ENCODE data around the gene CRELD1.

CRELD1 gene

GRCh38 chr3:9947025-9947995, 13.7 kb downstream of the CRELD1 start:
- Mint-ChIP-seq H3K4me1 (ENCODE audit: low read depth) (peaks cover 19% of the 10 kb centered on the region), H3K36me3 (ENCODE audit: low read depth) (peaks cover 35% of the 10 kb centered on the region), H3K27me3 (peaks cover 21% of the 10 kb centered on the region), H3K4me3 (peak overlapping the region; percentile 48), H3K9me3 (no peaks in the 10 kb centered on the region), H3K27ac (no peak overlapping the region)
- intact Hi-C loops (cut with micrococcal nuclease): loop anchor here (2.0 kb wide), 1 partner anchor 15 kb away; the partner anchor contains the start of gene CRELD1

DNA sequence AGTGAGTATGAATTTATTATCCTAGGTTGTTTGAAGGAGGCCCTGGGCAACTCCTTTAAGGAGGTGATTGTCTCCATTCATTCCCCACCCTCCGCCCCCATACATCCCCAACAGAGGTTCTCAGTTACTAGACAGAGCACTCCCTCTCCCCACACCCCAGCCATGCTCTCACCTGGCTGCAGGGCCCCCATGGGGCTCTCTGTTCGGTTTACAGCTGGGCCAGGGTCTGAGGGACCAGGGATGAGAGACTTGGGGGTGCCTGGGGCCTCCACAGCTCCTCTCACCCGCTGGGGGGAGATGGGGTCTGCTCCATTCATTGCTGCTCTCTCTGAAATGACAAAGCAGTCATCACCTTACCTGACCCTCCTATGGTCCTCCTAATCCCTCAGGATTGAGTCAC, 15.0 kb downstream of the CRELD1 start:
- intact Hi-C loops (cut with micrococcal nuclease): no loop called here
- Mint-ChIP-seq H3K4me3 (no peak overlapping the region), H3K4me1 (ENCODE audit: low read depth) (peaks cover 20% of the 10 kb centered on the region), H3K9me3 (no peaks in the 10 kb centered on the region), H3K36me3 (ENCODE audit: low read depth) (peaks cover 22% of the 10 kb centered on the region), H3K27me3 (peaks cover 25% of the 10 kb centered on the region), H3K27ac (no peak overlapping the region)

DNA sequence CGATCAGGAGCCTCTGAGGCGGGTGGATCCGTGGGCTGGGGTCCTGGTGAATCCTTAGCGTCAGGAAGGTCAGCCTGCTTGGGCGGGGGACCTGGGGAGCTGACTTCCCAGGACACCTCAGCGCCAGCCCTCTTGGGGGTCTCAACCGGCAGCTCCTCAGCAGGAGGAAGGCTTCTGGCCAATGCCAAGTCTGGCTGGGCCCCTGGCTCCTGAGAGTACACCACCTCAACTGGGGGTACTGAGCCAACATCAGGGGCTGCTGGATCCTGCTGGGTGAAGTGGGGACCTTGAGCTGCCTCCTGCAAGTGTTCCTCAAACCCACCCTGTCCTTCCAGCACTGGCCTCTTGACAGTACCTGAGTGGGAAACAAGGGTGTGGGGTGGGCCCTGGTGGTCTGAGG, 15.5 kb downstream of the CRELD1 start:
- Mint-ChIP-seq H3K27me3 (peaks cover 25% of the 10 kb centered on the region), H3K36me3 (ENCODE audit: low read depth) (peaks cover 17% of the 10 kb centered on the region), H3K4me3 (no peak overlapping the region), H3K9me3 (no peaks in the 10 kb centered on the region), H3K4me1 (ENCODE audit: low read depth) (peaks cover 20% of the 10 kb centered on the region), H3K27ac (no peak overlapping the region)
- intact Hi-C loops (cut with micrococcal nuclease): no loop called here

DNA sequence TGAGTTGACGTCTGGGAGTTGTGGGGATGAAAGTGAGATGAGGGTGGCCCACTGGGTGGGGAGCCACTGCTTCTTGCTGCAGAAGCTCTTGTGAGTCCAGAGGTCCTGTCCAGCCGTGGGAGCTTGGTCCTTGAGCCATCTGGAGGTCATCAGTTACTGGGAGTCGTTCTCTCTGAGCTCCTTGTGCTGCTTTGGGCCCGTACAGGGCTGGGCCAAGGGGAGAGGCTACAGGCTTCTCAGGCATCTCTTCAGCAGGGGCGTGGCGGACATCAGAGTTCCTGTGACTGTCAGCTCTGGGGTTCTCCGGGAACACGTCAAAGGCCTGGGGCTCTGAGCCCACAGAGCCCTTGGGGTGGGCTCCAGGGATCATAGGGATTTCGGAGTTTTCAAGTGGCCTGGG, 16.0 kb downstream of the CRELD1 start:
- H3K36me3 Mint-ChIP-seq (ENCODE audit: low read depth): peaks cover 12% of the 10 kb centered on the region
- H3K27ac Mint-ChIP-seq: no peak overlapping the region
- H3K9me3 Mint-ChIP-seq: no peaks in the 10 kb centered on the region
- no peak overlapping the region for H3K4me3 Mint-ChIP-seq
- peaks cover 24% of the 10 kb centered on the region for H3K4me1 Mint-ChIP-seq (ENCODE audit: low read depth)
- peaks cover 25% of the 10 kb centered on the region for H3K27me3 Mint-ChIP-seq
- intact Hi-C loops (cut with micrococcal nuclease): no loop called here

DNA sequence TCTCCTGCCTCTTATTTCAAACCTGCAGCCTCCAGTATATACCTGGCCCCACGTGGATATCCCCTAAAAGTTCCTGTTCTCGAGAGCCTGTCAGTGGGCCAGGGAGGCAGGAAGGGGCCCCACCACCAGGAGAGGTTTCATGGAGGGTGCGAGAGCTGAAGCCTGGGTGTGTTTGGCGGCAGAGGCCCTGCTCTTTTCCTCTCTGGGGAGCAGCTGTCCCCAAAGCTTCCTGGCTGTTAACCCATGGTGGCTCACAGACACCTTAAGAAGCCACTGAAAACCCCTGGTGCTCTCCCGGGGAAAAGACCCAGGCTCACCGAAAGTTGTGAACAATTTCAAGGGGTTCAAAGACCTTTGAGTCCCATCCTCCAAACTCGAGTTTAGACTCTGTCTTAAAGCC, 17.5 kb downstream of the CRELD1 start:
- H3K27me3 Mint-ChIP-seq: peaks cover 24% of the 10 kb centered on the region
- H3K36me3 Mint-ChIP-seq (ENCODE audit: low read depth): peaks cover 3% of the 10 kb centered on the region
- H3K9me3 Mint-ChIP-seq: no peaks in the 10 kb centered on the region
- no peak overlapping the region for H3K27ac Mint-ChIP-seq
- peaks cover 25% of the 10 kb centered on the region for H3K4me1 Mint-ChIP-seq (ENCODE audit: low read depth)
- H3K4me3 Mint-ChIP-seq: no peak overlapping the region
- intact Hi-C loops (cut with micrococcal nuclease): no loop called here

DNA sequence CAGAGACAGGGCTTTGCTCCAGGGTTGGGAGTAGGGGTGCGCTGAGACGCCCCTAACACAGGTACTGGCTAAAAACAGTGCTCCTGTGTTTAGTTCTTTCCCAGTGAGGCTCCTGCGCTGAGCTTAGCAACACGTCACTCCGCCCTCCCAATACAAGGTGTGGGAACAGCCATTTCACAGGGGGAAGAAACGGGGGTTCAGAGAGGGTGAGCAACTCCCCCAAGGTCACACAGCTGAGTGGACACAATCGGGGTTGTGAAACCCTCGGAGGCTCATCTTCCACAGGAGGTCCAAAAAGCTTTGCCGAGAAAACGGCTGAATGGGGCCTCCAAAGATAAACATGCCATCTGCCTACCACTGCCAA, 17.9 kb downstream of the CRELD1 start:
- H3K36me3 Mint-ChIP-seq (ENCODE audit: low read depth): no peaks in the 10 kb centered on the region

GRCh38 chr3:9951962-9952805, 18.6 kb downstream of the CRELD1 start, which contains the start of gene PRRT3:
Gene PRRT3, minus strand, starts transcription at chr3:9952408. Its CDS starts 2,293 bp downstream, at chr3:9950115.
- intact Hi-C loops (cut with micrococcal nuclease): no loop called here
- Mint-ChIP-seq H3K4me1 (ENCODE audit: low read depth) (peaks cover 22% of the 10 kb centered on the region), H3K9me3 (no peaks in the 10 kb centered on the region), H3K27me3 (peaks cover 22% of the 10 kb centered on the region), H3K36me3 (ENCODE audit: low read depth) (no peaks in the 10 kb centered on the region), H3K4me3 (peak within 1 kb of the TSS; percentile 81), H3K27ac (no peak within 1 kb of the TSS)

More for the DNA sequence above, 17.9 kb downstream of the CRELD1 start:
- intact Hi-C loops (cut with micrococcal nuclease): no loop called here
- Mint-ChIP-seq H3K27me3 (peaks cover 22% of the 10 kb centered on the region), H3K27ac (no peak overlapping the region), H3K4me1 (ENCODE audit: low read depth) (peaks cover 22% of the 10 kb centered on the region), H3K9me3 (no peaks in the 10 kb centered on the region), H3K4me3 (peak overlapping the region; percentile 81)

GRCh38 chr3:9955067-9955502, 21.5 kb downstream of the CRELD1 start:
- intact Hi-C loops (cut with micrococcal nuclease): no loop called here
- Mint-ChIP-seq H3K27ac (no peak overlapping the region), H3K9me3 (no peaks in the 10 kb centered on the region), H3K4me1 (ENCODE audit: low read depth) (peaks cover 22% of the 10 kb centered on the region), H3K27me3 (peaks cover 22% of the 10 kb centered on the region), H3K36me3 (ENCODE audit: low read depth) (no peaks in the 10 kb centered on the region), H3K4me3 (no peak overlapping the region)

GRCh38 chr3:9955611-9956352, 22.1 kb downstream of the CRELD1 start:
- intact Hi-C loops (cut with micrococcal nuclease): no loop called here
- Mint-ChIP-seq H3K4me3 (no peak overlapping the region), H3K9me3 (no peaks in the 10 kb centered on the region), H3K27ac (no peak overlapping the region), H3K36me3 (ENCODE audit: low read depth) (peaks cover 5% of the 10 kb centered on the region), H3K27me3 (peaks cover 18% of the 10 kb centered on the region), H3K4me1 (ENCODE audit: low read depth) (peaks cover 22% of the 10 kb centered on the region)

DNA sequence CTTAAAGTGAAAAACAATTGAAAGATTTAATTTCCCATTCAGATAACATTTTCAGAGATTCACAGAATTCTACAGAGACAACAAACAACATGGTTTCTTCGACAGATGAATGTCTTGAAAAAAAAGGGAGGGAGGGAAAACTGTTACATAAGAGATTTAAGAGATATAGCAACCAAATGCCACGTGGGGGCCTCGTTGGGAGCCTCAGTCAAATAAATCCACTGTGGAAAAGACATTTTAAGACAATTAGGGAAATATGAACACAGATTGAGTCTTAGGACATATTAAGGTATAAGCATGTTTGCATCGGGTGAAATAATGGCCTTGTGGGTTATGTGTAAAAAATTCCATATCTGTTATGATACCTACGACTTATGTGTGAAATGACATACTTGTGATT, 23.6 kb downstream of the CRELD1 start:
- no peak overlapping the region for H3K27ac Mint-ChIP-seq
- H3K27me3 Mint-ChIP-seq: peaks cover 5% of the 10 kb centered on the region
- H3K4me3 Mint-ChIP-seq: no peak overlapping the region
- peaks cover 10% of the 10 kb centered on the region for H3K4me1 Mint-ChIP-seq (ENCODE audit: low read depth)
- H3K9me3 Mint-ChIP-seq: no peaks in the 10 kb centered on the region
- H3K36me3 Mint-ChIP-seq (ENCODE audit: low read depth): peaks cover 19% of the 10 kb centered on the region
- intact Hi-C loops (cut with micrococcal nuclease): no loop called here

GRCh38 chr3:9965200-9965875, 31.7 kb downstream of the CRELD1 start:
- Mint-ChIP-seq H3K9me3 (no peaks in the 10 kb centered on the region), H3K4me3 (no peak overlapping the region), H3K27me3 (no peaks in the 10 kb centered on the region), H3K27ac (no peak overlapping the region), H3K36me3 (ENCODE audit: low read depth) (peaks cover 98% of the 10 kb centered on the region), H3K4me1 (ENCODE audit: low read depth) (no peaks in the 10 kb centered on the region)
- intact Hi-C loops (cut with micrococcal nuclease): no loop called here

- H3K27ac Mint-ChIP-seq: no peak overlapping the region
- no peaks in the 10 kb centered on the region for H3K9me3 Mint-ChIP-seq
- no peaks in the 10 kb centered on the region for H3K27me3 Mint-ChIP-seq
- peaks cover 98% of the 10 kb centered on the region for H3K36me3 Mint-ChIP-seq (ENCODE audit: low read depth)
- H3K4me1 Mint-ChIP-seq (ENCODE audit: low read depth): no peaks in the 10 kb centered on the region
- intact Hi-C loops (cut with micrococcal nuclease): no loop called here
- no peak overlapping the region for H3K4me3 Mint-ChIP-seq
Observed at GRCh38 chr3:9966841-9967240, 33.2 kb downstream of the CRELD1 start.

- Mint-ChIP-seq H3K36me3 (ENCODE audit: low read depth) (peaks cover 100% of the 10 kb centered on the region), H3K27ac (no peak overlapping the region), H3K27me3 (no peaks in the 10 kb centered on the region), H3K9me3 (no peaks in the 10 kb centered on the region), H3K4me1 (ENCODE audit: low read depth) (no peaks in the 10 kb centered on the region), H3K4me3 (no peak overlapping the region)
- intact Hi-C loops (cut with micrococcal nuclease): no loop called here
Observed at GRCh38 chr3:9969632-9970019, 36.0 kb downstream of the CRELD1 start.
